ENCODE results near the gene NDUFB10. TPM values are rescaled to one million over a fixed set of nuclear protein-coding genes. Genes with fewer than 3 reads are reported as not detected.

Gene NDUFB10
- total and polyA plus RNA-seq, 4 donors: 93.9 to 195 (median 133) TPM

DNA sequence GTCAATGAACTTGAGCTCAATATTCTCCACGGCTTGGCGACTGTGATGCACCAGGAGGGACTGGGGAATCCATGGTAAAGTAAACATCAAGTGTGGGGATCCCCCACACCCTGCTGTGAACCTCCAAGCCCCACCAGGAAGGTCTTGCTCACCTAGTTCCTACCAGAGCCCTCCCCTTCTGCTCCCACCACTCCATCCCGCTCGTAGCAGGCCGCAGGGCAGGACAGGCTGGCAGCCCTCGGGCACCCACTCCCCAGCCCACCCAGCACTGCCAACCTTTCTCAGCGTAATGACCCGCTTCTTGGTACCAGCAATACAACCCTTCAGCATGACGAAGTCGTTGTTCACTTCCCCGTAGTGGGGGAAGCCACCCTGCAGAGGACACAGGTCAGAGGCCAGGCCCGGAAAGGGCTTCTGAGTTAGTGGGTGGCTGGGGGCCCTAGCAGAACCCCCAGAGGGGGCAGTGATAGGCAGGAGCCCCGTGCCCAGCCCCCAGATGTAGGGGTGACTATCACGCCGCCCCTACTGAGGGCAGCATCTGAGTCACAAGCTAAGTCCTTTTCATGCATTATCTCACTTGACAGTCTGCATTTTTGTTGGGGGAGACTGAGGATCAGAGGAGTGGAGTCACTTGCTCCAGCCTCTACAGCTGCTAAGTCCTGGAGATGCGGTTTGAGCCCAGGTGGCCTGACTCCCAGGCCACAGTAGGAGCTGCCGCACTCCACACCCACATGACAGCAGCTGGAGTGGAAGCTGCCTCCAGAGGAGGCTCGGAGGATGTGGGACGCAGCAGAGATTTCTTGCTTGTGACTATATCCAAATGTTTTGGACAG is 13.6 kb upstream of the NDUFB10 start (continued):
- no peak for TF ChIP-seq REST (IDR thresholded peaks at IDR 0.05)
- no peak for TF ChIP-seq JUND (IDR thresholded peaks at IDR 0.05)
- no peak for TF ChIP-seq FOXA1 (IDR thresholded peaks at IDR 0.05)
- no peak for TF ChIP-seq RXRA (IDR thresholded peaks at IDR 0.05)
- no peak for TF ChIP-seq RAD21 (IDR thresholded peaks at IDR 0.05)
- no peak for TF ChIP-seq NR2F2 (IDR thresholded peaks at IDR 0.05)
- no peak for TF ChIP-seq GABPA (IDR thresholded peaks at IDR 0.05 in 1 of 2, conservative IDR thresholded peaks at IDR 0.05 in 1 of 2)

DNA sequence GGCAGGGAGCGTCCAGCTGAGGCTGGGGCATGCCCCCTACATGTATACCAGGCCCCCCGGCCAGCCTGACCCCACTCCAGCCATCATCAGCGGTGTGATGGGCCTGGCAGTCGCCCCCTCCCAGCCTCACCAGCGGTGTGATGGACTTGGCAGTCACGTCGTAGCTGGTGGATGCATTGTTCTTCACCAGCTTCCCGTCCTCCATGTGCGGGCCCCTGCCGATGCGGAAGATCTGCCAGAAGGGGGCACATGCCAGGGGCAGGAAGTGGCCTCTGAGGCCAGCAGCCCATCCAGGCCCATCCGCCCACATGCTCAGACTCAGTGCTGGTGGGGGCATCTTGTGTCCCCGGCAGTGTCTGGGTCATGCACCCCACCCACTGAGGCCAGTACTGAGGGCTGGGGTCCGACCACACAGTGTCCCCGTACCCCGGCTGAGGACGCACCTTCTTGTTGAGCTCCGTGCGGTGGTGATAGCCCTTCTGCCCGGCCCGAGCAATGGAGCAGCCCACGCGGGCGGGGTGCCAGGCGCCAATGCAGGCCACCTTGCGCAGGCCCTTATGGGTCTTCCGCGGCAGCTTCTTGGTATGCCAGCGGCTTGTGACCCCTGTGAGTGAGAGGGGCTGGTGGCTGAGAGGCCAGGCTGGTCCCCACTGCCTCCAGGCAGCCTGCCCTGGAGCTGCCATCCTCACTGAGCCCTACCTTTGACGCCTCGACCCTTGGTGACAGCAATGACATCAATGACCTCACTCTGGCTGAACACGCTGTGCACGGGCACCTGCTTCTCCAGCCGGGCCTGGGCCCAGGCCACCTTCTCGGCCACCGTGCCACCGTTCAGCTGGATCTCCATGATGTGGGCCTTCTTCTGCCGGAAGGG is 12.6 kb upstream of the NDUFB10 start:
- 90% methylated on average over 38 of the region's 38 CpGs for WGBS
- Histone ChIP-seq H3K4me3 (ENCODE audit: low read depth in 1 of 3, low read length in 3 of 3) (no peak overlapping the region), H3K9me3 (ENCODE audit: control insufficient read depth in 4 of 4, low read length in 3 of 4) (no peaks in the 10 kb centered on the region), H3K27ac (ENCODE audit: low read depth in 1 of 2, low read length in 2 of 2) (no peak overlapping the region), H3K9ac (ENCODE audit: low read depth in 1 of 2, low read length in 2 of 2) (no peak overlapping the region), H3K36me3 (ENCODE audit: control insufficient read depth in 4 of 4, insufficient read depth in 3 of 4, low read depth in 1 of 4, low read length in 3 of 4) (no peaks in the 10 kb centered on the region), H3K4me1 (ENCODE audit: control insufficient read depth in 4 of 4, insufficient read depth in 4 of 4, low read length in 3 of 4) (peaks cover 0 to 17% (median 9%) of the 10 kb centered on the region in 4 donors), H3K27me3 (ENCODE audit: control insufficient read depth in 4 of 4, insufficient read depth in 4 of 4, low read length in 3 of 4) (no peaks in the 10 kb centered on the region)
- TF ChIP-seq TAF1 (conservative IDR thresholded peaks at IDR 0.05) (no peak), ATF3 (IDR thresholded peaks at IDR 0.05) (no peak), CTCF (IDR thresholded peaks at IDR 0.05; ENCODE audit: low read depth, low read length, missing input control) (no peak), GABPA (IDR thresholded peaks at IDR 0.05 in 1 of 2, conservative IDR thresholded peaks at IDR 0.05 in 1 of 2) (no peak), HNF4A (conservative IDR thresholded peaks at IDR 0.05) (no peak), YY1 (IDR thresholded peaks at IDR 0.05) (no peak), FOXA2 (IDR thresholded peaks at IDR 0.05) (no peak), FOXA1 (IDR thresholded peaks at IDR 0.05) (no peak), RAD21 (IDR thresholded peaks at IDR 0.05) (no peak), HNF4G (IDR thresholded peaks at IDR 0.05) (no peak), REST (IDR thresholded peaks at IDR 0.05) (no peak), MAX (IDR thresholded peaks at IDR 0.05) (no peak), RXRA (IDR thresholded peaks at IDR 0.05) (no peak), SP1 (IDR thresholded peaks at IDR 0.05) (no peak), JUND (IDR thresholded peaks at IDR 0.05) (no peak), ZBTB33 (IDR thresholded peaks at IDR 0.05) (no peak), NR2F2 (IDR thresholded peaks at IDR 0.05) (no peak), EGR1 (IDR thresholded peaks at IDR 0.05; ENCODE audit: low read depth in 2 of 2) (no peak)
- DNase-seq (ENCODE audit: low spot score): no peak
